SK-N-SH treated with all-trans-retinoic acid at 6 μM for 48 hours (cell line): ENCODE results near the gene HAPLN1.

Experiments
- ATAC-seq: fragments of 200-7000 bp; cut with Tn5 transposase; 3 replicates; pipeline ENCODE4 v1.9.1; 2020; ENCODE audit warnings: mild to moderate bottlenecking, moderate library complexity
- ARNTL ChIP-seq: fragments of 450-650 bp; formaldehyde crosslinking; IDR thresholded peaks from 2 replicates; pipeline ENCODE4 v1.5.0; 2020; ENCODE audit warnings: low read depth, mild to moderate bottlenecking, moderate library complexity, borderline replicate concordance
- BACH2 ChIP-seq: fragments of 250-450 bp; sonication (Bioruptor Pico); IDR thresholded peaks from 2 replicates; pipeline ENCODE4 v1.9.0; 2021; ENCODE audit warnings: mild to moderate bottlenecking, borderline replicate concordance
- CREB5 ChIP-seq: fragments of 250-450 bp; sonication (Bioruptor Pico); IDR thresholded peaks from 2 replicates; pipeline ENCODE4 v1.5.1; 2020; ENCODE audit warnings: low read depth, mild to moderate bottlenecking, moderate library complexity
- CSRNP3 ChIP-seq: fragments of 250-450 bp; sonication (Bioruptor Pico); IDR thresholded peaks from 2 replicates; pipeline ENCODE4 v1.5.1; 2021; ENCODE audit warnings: mild to moderate bottlenecking, moderate library complexity
- ESRRG ChIP-seq: fragments of 250-450 bp; sonication (Bioruptor Pico); IDR thresholded peaks from 2 replicates; pipeline ENCODE4 v1.6.1; 2021; ENCODE audit warnings: mild to moderate bottlenecking
- GLIS3 ChIP-seq: fragments of 250-450 bp; sonication (Bioruptor Pico); IDR thresholded peaks from 2 replicates; pipeline ENCODE4 v1.5.0; 2020; ENCODE audit warnings: mild to moderate bottlenecking, moderate library complexity
- ISL1 ChIP-seq: fragments of 250-450 bp; sonication (Bioruptor Pico); IDR thresholded peaks from 2 replicates; pipeline ENCODE4 v2.1.2; 2022; ENCODE audit warnings: mild to moderate bottlenecking, moderate library complexity
- OSR1 ChIP-seq: fragments of 250-450 bp; sonication (Bioruptor Pico); IDR thresholded peaks from 2 replicates; pipeline ENCODE4 v1.8.0; 2022; ENCODE audit warnings: moderate library complexity, mild to moderate bottlenecking, inconsistent platforms
- PATZ1 ChIP-seq: fragments of 250-450 bp; sonication (Bioruptor Pico); IDR thresholded peaks from 2 replicates; pipeline ENCODE4 v1.8.0; 2020; ENCODE audit warnings: mild to moderate bottlenecking, moderate library complexity, borderline replicate concordance
- POU6F1 ChIP-seq: fragments of 250-450 bp; sonication (Bioruptor Pico); IDR thresholded peaks from 2 replicates; pipeline ENCODE4 v1.8.0; 2021; ENCODE audit warnings: low read depth, mild to moderate bottlenecking, moderate library complexity, borderline replicate concordance
- PPARA ChIP-seq: fragments of 250-450 bp; sonication (Bioruptor Pico); IDR thresholded peaks from 2 replicates; pipeline ENCODE4 v1.5.0; 2020; ENCODE audit warnings: mild to moderate bottlenecking, borderline replicate concordance
- SNAI2 ChIP-seq: fragments of 250-450 bp; sonication (Bioruptor Pico); IDR thresholded peaks from 2 replicates; pipeline ENCODE4 v1.5.0; 2020; ENCODE audit warnings: mild to moderate bottlenecking, moderate library complexity
- TCF4 ChIP-seq: fragments of 250-450 bp; sonication (Bioruptor Pico); IDR thresholded peaks from 2 replicates; pipeline ENCODE4 v1.8.0; 2021; ENCODE audit warnings: mild to moderate bottlenecking, moderate library complexity, borderline replicate concordance
- TOX ChIP-seq: fragments of 250-450 bp; sonication (Bioruptor Pico); IDR thresholded peaks from 2 replicates; pipeline ENCODE4 v1.8.0; 2021; ENCODE audit warnings: mild to moderate bottlenecking, moderate library complexity, borderline replicate concordance
- TSHZ2 ChIP-seq: fragments of 250-450 bp; sonication (Bioruptor Pico); IDR thresholded peaks from 2 replicates; pipeline ENCODE4 v1.5.0; 2020; ENCODE audit warnings: mild to moderate bottlenecking, moderate library complexity
- ZC3H10 ChIP-seq: fragments of 250-450 bp; sonication (Bioruptor Pico); IDR thresholded peaks from 2 replicates; pipeline ENCODE4 v1.5.1; 2021; ENCODE audit warnings: mild to moderate bottlenecking, moderate library complexity
- ZFP3 ChIP-seq: fragments of 250-450 bp; sonication (Bioruptor Pico); IDR thresholded peaks from 2 replicates; pipeline ENCODE4 v1.5.0; 2020; ENCODE audit warnings: mild to moderate bottlenecking, moderate library complexity
- ZFP30 ChIP-seq: fragments of 450-650 bp; formaldehyde crosslinking; IDR thresholded peaks from 2 replicates; pipeline ENCODE4 v1.5.0; 2022; ENCODE audit warnings: mild to moderate bottlenecking, moderate library complexity
- ZNF565 ChIP-seq: fragments of 450-650 bp; formaldehyde crosslinking; conservative IDR thresholded peaks from 2 replicates; pipeline ENCODE4 v1.5.0; 2020; ENCODE audit warnings: low read depth, mild to moderate bottlenecking, moderate library complexity
- ZNF70 ChIP-seq: fragments of 450-650 bp; formaldehyde crosslinking; IDR thresholded peaks from 2 replicates; pipeline ENCODE4 v1.5.0; 2020; ENCODE audit warnings: mild to moderate bottlenecking, moderate library complexity
- ZNF8 ChIP-seq: fragments of 450-650 bp; formaldehyde crosslinking; IDR thresholded peaks from 2 replicates; pipeline ENCODE4 v1.5.0; 2020; ENCODE audit warnings: mild to moderate bottlenecking, moderate library complexity

HAPLN1 gene

GRCh38 chr5:83687124-83687619, 33.5 kb downstream of the HAPLN1 start:
- no peak for ATAC-seq
- no peak for TF ChIP-seq GLIS3 (CRISPR knock-in tag)

- no peak for ATAC-seq
These were observed 34.4 kb downstream of the HAPLN1 start for GRCh38 chr5:83686251-83686650.

GRCh38 chr5:83683836-83684235, 36.8 kb downstream of the HAPLN1 start:
- no peak for ATAC-seq
- no peak for TF ChIP-seq CSRNP3 (CRISPR knock-in tag)
- no peak for TF ChIP-seq CREB5
- no peak for TF ChIP-seq OSR1 (CRISPR knock-in tag)
- TF ChIP-seq ESRRG (CRISPR knock-in tag), result no peak
- TF ChIP-seq GLIS3 (CRISPR knock-in tag), result no peak
- no peak for TF ChIP-seq TOX (CRISPR knock-in tag)
- TF ChIP-seq ZFP30 (CRISPR knock-in tag), result no peak
- no peak for TF ChIP-seq POU6F1
- TF ChIP-seq TSHZ2 (CRISPR knock-in tag), result no peak
- TF ChIP-seq ZC3H10 (CRISPR knock-in tag), result no peak
- TF ChIP-seq TCF4 (CRISPR knock-in tag), result no peak
- no peak for TF ChIP-seq ZNF565
- TF ChIP-seq ZNF70 (CRISPR knock-in tag), result no peak
- no peak for TF ChIP-seq ZNF8 (CRISPR knock-in tag)

More at GRCh38 chr5:83686251-83686650, 34.4 kb downstream of the HAPLN1 start:
- no peak for TF ChIP-seq ZC3H10 (CRISPR knock-in tag)
- no peak for TF ChIP-seq ESRRG (CRISPR knock-in tag)
- TF ChIP-seq CSRNP3 (CRISPR knock-in tag), result no peak
- TF ChIP-seq BACH2 (CRISPR knock-in tag), result no peak
- TF ChIP-seq ISL1 (CRISPR knock-in tag), result no peak
- TF ChIP-seq ZNF8 (CRISPR knock-in tag), result no peak
- TF ChIP-seq TOX (CRISPR knock-in tag), result no peak
- TF ChIP-seq PATZ1 (CRISPR knock-in tag), result no peak
- no peak for TF ChIP-seq ZFP30 (CRISPR knock-in tag)
- TF ChIP-seq ARNTL (CRISPR knock-in tag), result no peak
- no peak for TF ChIP-seq PPARA (CRISPR knock-in tag)
- TF ChIP-seq POU6F1, result no peak
- no peak for TF ChIP-seq SNAI2 (CRISPR knock-in tag)
- TF ChIP-seq ZFP3 (CRISPR knock-in tag), result no peak
